ENCODE results near the gene PDXP. TPM values are rescaled to one million over a fixed set of nuclear protein-coding genes. Genes with fewer than 3 reads are reported as not detected.

Gene PDXP
- total and polyA plus RNA-seq, 2 of the 13 experiments (the other 11 are each of a cell fraction or from before 2014, with no cell fraction given): 58.2 to 70.6 TPM

DNA sequence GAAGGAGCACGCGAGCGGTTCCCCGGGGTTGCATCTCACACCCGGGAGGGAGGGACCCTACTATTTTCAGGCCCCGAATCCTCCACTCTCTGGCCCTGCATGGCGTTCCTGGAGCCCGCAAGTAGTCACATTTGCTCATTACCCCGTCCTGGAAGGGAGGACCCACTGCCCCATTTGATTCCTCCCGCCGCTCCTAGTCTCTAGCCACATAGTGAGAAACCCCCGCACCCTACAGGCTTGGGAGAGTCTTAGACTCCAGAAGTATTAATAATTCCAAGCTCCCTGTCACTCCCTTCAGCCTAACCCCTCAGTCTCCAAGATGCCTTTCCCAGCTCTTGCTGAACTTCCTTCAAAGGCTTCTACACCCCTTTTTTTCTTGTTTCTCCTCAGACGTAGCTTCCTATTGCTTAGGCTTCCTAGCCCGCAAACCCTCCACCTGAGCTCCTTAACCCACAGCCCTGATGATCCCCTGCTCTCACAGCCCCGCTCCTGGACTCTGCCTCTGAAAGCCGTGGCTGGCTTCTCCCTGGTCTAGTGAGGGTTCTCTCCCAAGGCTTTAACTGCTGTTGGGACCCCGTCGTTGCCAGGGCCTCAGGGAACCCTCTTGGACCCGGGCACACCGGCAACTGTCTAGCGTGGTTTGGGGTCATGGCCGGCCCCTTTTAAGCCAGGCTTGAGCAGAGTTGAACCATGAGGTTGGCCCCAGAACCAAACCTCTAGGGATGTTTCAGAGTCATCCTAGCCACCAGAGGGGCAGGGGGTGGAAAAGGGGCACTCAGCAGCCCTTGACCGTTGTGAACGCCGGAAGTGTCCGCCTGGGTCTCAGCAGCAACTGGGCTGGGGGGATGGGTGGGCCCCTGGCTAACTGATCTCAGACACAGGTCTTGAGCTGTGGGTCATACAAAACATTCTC is 49.0 kb upstream of the PDXP start (continued):
- no peak for TF ChIP-seq SRY (CRISPR knock-in tag; IDR thresholded peaks at IDR 0.05)
- no peak for TF ChIP-seq GPBP1L1 (CRISPR knock-in tag; IDR thresholded peaks at IDR 0.05)
- TF ChIP-seq, protein P1, sequence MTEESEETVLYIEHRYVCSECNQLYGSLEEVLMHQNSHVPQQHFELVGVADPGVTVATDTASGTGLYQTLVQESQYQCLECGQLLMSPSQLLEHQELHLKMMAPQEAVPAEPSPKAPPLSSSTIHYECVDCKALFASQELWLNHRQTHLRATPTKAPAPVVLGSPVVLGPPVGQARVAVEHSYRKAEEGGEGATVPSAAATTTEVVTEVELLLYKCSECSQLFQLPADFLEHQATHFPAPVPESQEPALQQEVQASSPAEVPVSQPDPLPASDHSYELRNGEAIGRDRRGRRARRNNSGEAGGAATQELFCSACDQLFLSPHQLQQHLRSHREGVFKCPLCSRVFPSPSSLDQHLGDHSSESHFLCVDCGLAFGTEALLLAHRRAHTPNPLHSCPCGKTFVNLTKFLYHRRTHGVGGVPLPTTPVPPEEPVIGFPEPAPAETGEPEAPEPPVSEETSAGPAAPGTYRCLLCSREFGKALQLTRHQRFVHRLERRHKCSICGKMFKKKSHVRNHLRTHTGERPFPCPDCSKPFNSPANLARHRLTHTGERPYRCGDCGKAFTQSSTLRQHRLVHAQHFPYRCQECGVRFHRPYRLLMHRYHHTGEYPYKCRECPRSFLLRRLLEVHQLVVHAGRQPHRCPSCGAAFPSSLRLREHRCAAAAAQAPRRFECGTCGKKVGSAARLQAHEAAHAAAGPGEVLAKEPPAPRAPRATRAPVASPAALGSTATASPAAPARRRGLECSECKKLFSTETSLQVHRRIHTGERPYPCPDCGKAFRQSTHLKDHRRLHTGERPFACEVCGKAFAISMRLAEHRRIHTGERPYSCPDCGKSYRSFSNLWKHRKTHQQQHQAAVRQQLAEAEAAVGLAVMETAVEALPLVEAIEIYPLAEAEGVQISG (CRISPR knock-in tag; IDR thresholded peaks at IDR 0.05): peak; percentile 79
- no peak for TF ChIP-seq MTF1 (CRISPR knock-in tag; IDR thresholded peaks at IDR 0.05)
- TF ChIP-seq ZNF234 (CRISPR knock-in tag; conservative IDR thresholded peaks at IDR 0.05): no peak
- TF ChIP-seq SALL1 (CRISPR knock-in tag; IDR thresholded peaks at IDR 0.05): peak; percentile 63
- peak; percentile 41; the same call in 1 of the 2 replicates for TF ChIP-seq ZNF747 (CRISPR knock-in tag; IDR thresholded peaks at IDR 0.05; ENCODE audit: borderline replicate concordance)
- TF ChIP-seq SIX1 (CRISPR knock-in tag; IDR thresholded peaks at IDR 0.05; ENCODE audit: borderline replicate concordance): no peak
- no peak for TF ChIP-seq ZNF646 (CRISPR knock-in tag; IDR thresholded peaks at IDR 0.05)
- no peak for TF ChIP-seq HINFP (CRISPR knock-in tag; IDR thresholded peaks at IDR 0.05; ENCODE audit: low read depth)
- TF ChIP-seq ZNF3 (CRISPR knock-in tag; IDR thresholded peaks at IDR 0.05): no peak
- TF ChIP-seq, protein P2, sequence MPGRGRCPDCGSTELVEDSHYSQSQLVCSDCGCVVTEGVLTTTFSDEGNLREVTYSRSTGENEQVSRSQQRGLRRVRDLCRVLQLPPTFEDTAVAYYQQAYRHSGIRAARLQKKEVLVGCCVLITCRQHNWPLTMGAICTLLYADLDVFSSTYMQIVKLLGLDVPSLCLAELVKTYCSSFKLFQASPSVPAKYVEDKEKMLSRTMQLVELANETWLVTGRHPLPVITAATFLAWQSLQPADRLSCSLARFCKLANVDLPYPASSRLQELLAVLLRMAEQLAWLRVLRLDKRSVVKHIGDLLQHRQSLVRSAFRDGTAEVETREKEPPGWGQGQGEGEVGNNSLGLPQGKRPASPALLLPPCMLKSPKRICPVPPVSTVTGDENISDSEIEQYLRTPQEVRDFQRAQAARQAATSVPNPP (CRISPR knock-in tag; IDR thresholded peaks at IDR 0.05): no peak
- TF ChIP-seq ZNF567 (CRISPR knock-in tag; IDR thresholded peaks at IDR 0.05; ENCODE audit: borderline replicate concordance): no peak
- no peak for TF ChIP-seq FOSL1 (CRISPR knock-in tag; IDR thresholded peaks at IDR 0.05; ENCODE audit: borderline replicate concordance)
- TF ChIP-seq ZNF101 (CRISPR knock-in tag; IDR thresholded peaks at IDR 0.05; ENCODE audit: borderline replicate concordance, low read depth): no peak

Data from HepG2 (cell line).